RWPE2 (cell line): ENCODE data around the gene CCDC192.
A peak's percentile ranks its signal among the peaks of the same experiment; 100 is the strongest.
"Not testable (repeated sequence)": the region's sequence is repeated elsewhere in the genome, so short reads cannot be mapped to it uniquely, and the experiment has no call there.

Experiments
- ATAC-seq: fragments of 200-7000 bp; cut with Tn5 transposase; 3 replicates; pipeline ENCODE4 v1.9.1; 2021; ENCODE audit warnings: low read depth
- DNase-seq: peaks from one replicate; pipeline ENCODE4 v3.0.0-alpha.2; 2020; ENCODE audit warnings: low spot score
- H3K27ac ChIP-seq: fragments of 450-650 bp; 2 replicates; pipeline ENCODE4 v1.5.1; 2017; ENCODE audit warnings: mild to moderate bottlenecking; ENCODE audit not compliant: poor library complexity, severe bottlenecking
- H3K27me3 ChIP-seq: fragments of 250-450 bp; sonication (Bioruptor Pico); 2 replicates; pipeline ENCODE4 v1.5.1; 2021; ENCODE audit warnings: mild to moderate bottlenecking, moderate library complexity; ENCODE audit not compliant: insufficient read depth, poor library complexity, severe bottlenecking
- H3K36me3 ChIP-seq: fragments of 250-450 bp; sonication (Bioruptor Pico); 2 replicates; pipeline ENCODE4 v1.5.1; 2020; ENCODE audit warnings: low read depth, mild to moderate bottlenecking, moderate library complexity
- H3K4me1 ChIP-seq: fragments of 250-450 bp; sonication (Bioruptor Pico); 2 replicates; pipeline ENCODE4 v1.5.1; 2021; ENCODE audit warnings: mild to moderate bottlenecking, moderate library complexity; ENCODE audit not compliant: insufficient read depth, poor library complexity, severe bottlenecking
- H3K4me3 ChIP-seq: fragments of 250-450 bp; sonication (Bioruptor Pico); 2 replicates; pipeline ENCODE4 v1.5.1; 2021; ENCODE audit warnings: mild to moderate bottlenecking, moderate library complexity; ENCODE audit not compliant: severe bottlenecking
- H3K9me3 ChIP-seq: fragments of 250-450 bp; sonication (Bioruptor Pico); 2 replicates; pipeline ENCODE4 v1.5.1; 2021; ENCODE audit warnings: mild to moderate bottlenecking, moderate library complexity; ENCODE audit not compliant: severe bottlenecking
- CTCF ChIP-seq: fragments of 450-650 bp; IDR thresholded peaks from one replicate; pipeline ENCODE4 v1.5.1; 2017; ENCODE audit warnings: mild to moderate bottlenecking, moderate library complexity; ENCODE audit not compliant: poor library complexity, severe bottlenecking

The CCDC192 gene

GRCh38 chr5:127718181-127718580 is 15.0 kb downstream of the CCDC192 start:
- no peaks in the 10 kb centered on the region for H3K36me3 ChIP-seq
- no peak overlapping the region for H3K4me3 ChIP-seq
- no peak for ATAC-seq
- no peak for TF ChIP-seq CTCF
- H3K27me3 ChIP-seq, result no peaks in the 10 kb centered on the region
- peaks cover 1% of the 10 kb centered on the region for H3K4me1 ChIP-seq
- DNase-seq, result no peak
- H3K9me3 ChIP-seq, result peaks cover 4% of the 10 kb centered on the region
- no peak overlapping the region for H3K27ac ChIP-seq

GRCh38 chr5:127723571-127723970 is 20.4 kb downstream of the CCDC192 start:
- Histone ChIP-seq H3K4me3 (no peak overlapping the region), H3K27ac (no peak overlapping the region), H3K27me3 (no peaks in the 10 kb centered on the region), H3K4me1 (peaks cover 11% of the 10 kb centered on the region), H3K9me3 (no peaks in the 10 kb centered on the region), H3K36me3 (no peaks in the 10 kb centered on the region)
- DNase-seq, result no peak
- peak; percentile 54; the same call in 2 of the 3 replicates for ATAC-seq
- TF ChIP-seq CTCF, result no peak

GRCh38 chr5:127725673-127726072 is 22.5 kb downstream of the CCDC192 start:
- no peak overlapping the region for H3K27ac ChIP-seq
- ATAC-seq, result no peak
- H3K27me3 ChIP-seq, result no peaks in the 10 kb centered on the region
- TF ChIP-seq CTCF, result no peak
- H3K4me1 ChIP-seq, result peaks cover 11% of the 10 kb centered on the region
- DNase-seq, result no peak
- no peaks in the 10 kb centered on the region for H3K9me3 ChIP-seq
- H3K4me3 ChIP-seq, result no peak overlapping the region
- no peaks in the 10 kb centered on the region for H3K36me3 ChIP-seq

- no peak overlapping the region for H3K27ac ChIP-seq
- H3K4me1 ChIP-seq, result no peaks in the 10 kb centered on the region
- no peaks in the 10 kb centered on the region for H3K36me3 ChIP-seq
- ATAC-seq, result no peak
- no peak for DNase-seq
- no peak for TF ChIP-seq CTCF
- no peaks in the 10 kb centered on the region for H3K27me3 ChIP-seq
- H3K9me3 ChIP-seq, result no peaks in the 10 kb centered on the region
- H3K4me3 ChIP-seq, result no peak overlapping the region
Observed at GRCh38 chr5:127732963-127733362, 29.8 kb downstream of the CCDC192 start.

- not testable (repeated sequence) for H3K36me3 ChIP-seq, H3K27ac ChIP-seq, H3K4me3 ChIP-seq, H3K9me3 ChIP-seq, DNase-seq, ATAC-seq, H3K27me3 ChIP-seq, H3K4me1 ChIP-seq
Observed at GRCh38 chr5:127739348-127739747, 36.2 kb downstream of the CCDC192 start.
